Measurements from ENCODE around the gene AUTS2.
A peak's percentile ranks its signal among the peaks of the same experiment; 100 is the strongest.
"Not testable (repeated sequence)": the region's sequence is repeated elsewhere in the genome, so short reads cannot be mapped to it uniquely, and the experiment has no call there.

Gene AUTS2

GRCh38 chr7:70354409-70355169 is 756.3 kb downstream of the AUTS2 start:
- Mint-ChIP-seq H3K27me3 (no peaks in the 10 kb centered on the region), H3K27ac (ENCODE audit: low read depth) (peak overlapping the region; percentile 30), H3K4me3 (no peak overlapping the region), H3K4me1 (peaks cover 12% of the 10 kb centered on the region), H3K9me3 (no peaks in the 10 kb centered on the region), H3K36me3 (ENCODE audit: insufficient read depth) (peaks cover 4% of the 10 kb centered on the region)
- DNase-seq (ENCODE audit: low spot score in 2 of 2) (no peak), ATAC-seq (replicated peaks; ENCODE audit: extremely low read depth, poor library complexity, severe bottlenecking) (peak; percentile 64)

GRCh38 chr7:70355198-70356020 is 757.1 kb downstream of the AUTS2 start:
- ATAC-seq (replicated peaks; ENCODE audit: extremely low read depth, poor library complexity, severe bottlenecking) = no peak
- H3K9me3 Mint-ChIP-seq = no peaks in the 10 kb centered on the region

GRCh38 chr7:70356085-70356786 is 758.0 kb downstream of the AUTS2 start:
- no peaks in the 10 kb centered on the region for H3K9me3 Mint-ChIP-seq
- H3K4me3 Mint-ChIP-seq = no peak overlapping the region

More at GRCh38 chr7:70355198-70356020, 757.1 kb downstream of the AUTS2 start:
- peak overlapping the region; percentile 30 for H3K27ac Mint-ChIP-seq (ENCODE audit: low read depth)
- peaks cover 12% of the 10 kb centered on the region for H3K4me1 Mint-ChIP-seq
- no peaks in the 10 kb centered on the region for H3K27me3 Mint-ChIP-seq
- H3K36me3 Mint-ChIP-seq (ENCODE audit: insufficient read depth) = peaks cover 4% of the 10 kb centered on the region
- DNase-seq (ENCODE audit: low spot score in 2 of 2) = no peak
- H3K4me3 Mint-ChIP-seq = no peak overlapping the region

GRCh38 chr7:70356787-70357328 is 758.6 kb downstream of the AUTS2 start:
- no peaks in the 10 kb centered on the region for H3K27me3 Mint-ChIP-seq
- peaks cover 19% of the 10 kb centered on the region for H3K4me1 Mint-ChIP-seq
- no peaks in the 10 kb centered on the region for H3K9me3 Mint-ChIP-seq
- H3K27ac Mint-ChIP-seq (ENCODE audit: low read depth) = peak overlapping the region; percentile 6
- DNase-seq (ENCODE audit: low spot score in 2 of 2) = no peak
- H3K4me3 Mint-ChIP-seq = no peak overlapping the region
- ATAC-seq (replicated peaks; ENCODE audit: extremely low read depth, poor library complexity, severe bottlenecking) = no peak
- peaks cover 4% of the 10 kb centered on the region for H3K36me3 Mint-ChIP-seq (ENCODE audit: insufficient read depth)

More at GRCh38 chr7:70356085-70356786, 758.0 kb downstream of the AUTS2 start:
- ATAC-seq (replicated peaks; ENCODE audit: extremely low read depth, poor library complexity, severe bottlenecking) = no peak
- no peak overlapping the region for H3K27ac Mint-ChIP-seq (ENCODE audit: low read depth)
- H3K27me3 Mint-ChIP-seq = no peaks in the 10 kb centered on the region
- no peak for DNase-seq (ENCODE audit: low spot score in 2 of 2)
- H3K36me3 Mint-ChIP-seq (ENCODE audit: insufficient read depth) = peaks cover 4% of the 10 kb centered on the region
- H3K4me1 Mint-ChIP-seq = peaks cover 13% of the 10 kb centered on the region

- no peak overlapping the region for H3K4me3 Mint-ChIP-seq
- DNase-seq (ENCODE audit: low spot score in 2 of 2) (no peak), ATAC-seq (replicated peaks; ENCODE audit: extremely low read depth, poor library complexity, severe bottlenecking) (no peak)
- H3K27ac Mint-ChIP-seq (ENCODE audit: low read depth) = peak overlapping the region; percentile 65
- no peaks in the 10 kb centered on the region for H3K9me3 Mint-ChIP-seq
- H3K36me3 Mint-ChIP-seq (ENCODE audit: insufficient read depth) = no peaks in the 10 kb centered on the region
- H3K27me3 Mint-ChIP-seq = no peaks in the 10 kb centered on the region
- peaks cover 17% of the 10 kb centered on the region for H3K4me1 Mint-ChIP-seq
Observed at GRCh38 chr7:70360557-70360956, 762.3 kb downstream of the AUTS2 start.

- Mint-ChIP-seq H3K27me3 (no peaks in the 10 kb centered on the region), H3K36me3 (ENCODE audit: insufficient read depth) (no peaks in the 10 kb centered on the region), H3K27ac (ENCODE audit: low read depth) (no peak overlapping the region), H3K4me1 (peaks cover 16% of the 10 kb centered on the region), H3K9me3 (no peaks in the 10 kb centered on the region), H3K4me3 (no peak overlapping the region)
- ATAC-seq (replicated peaks; ENCODE audit: extremely low read depth, poor library complexity, severe bottlenecking) (no peak), DNase-seq (ENCODE audit: low spot score in 2 of 2) (no peak)
Observed at GRCh38 chr7:70361821-70362220, 763.5 kb downstream of the AUTS2 start.

- not testable (repeated sequence) for H3K36me3 Mint-ChIP-seq (ENCODE audit: insufficient read depth); H3K4me3 Mint-ChIP-seq; H3K9me3 Mint-ChIP-seq; ATAC-seq (replicated peaks; ENCODE audit: extremely low read depth, poor library complexity, severe bottlenecking); H3K27ac Mint-ChIP-seq (ENCODE audit: low read depth); DNase-seq (ENCODE audit: low spot score in 2 of 2); H3K27me3 Mint-ChIP-seq
- peaks cover 16% of the 10 kb centered on the region for H3K4me1 Mint-ChIP-seq
Observed at GRCh38 chr7:70364393-70364792, 766.1 kb downstream of the AUTS2 start.

GRCh38 chr7:70371652-70372051 is 773.4 kb downstream of the AUTS2 start:
- H3K27me3 Mint-ChIP-seq = no peaks in the 10 kb centered on the region
- no peak for ATAC-seq (replicated peaks; ENCODE audit: extremely low read depth, poor library complexity, severe bottlenecking)
- no peaks in the 10 kb centered on the region for H3K9me3 Mint-ChIP-seq

GRCh38 chr7:70372768-70373515 is 774.7 kb downstream of the AUTS2 start:
- H3K9me3 Mint-ChIP-seq = no peaks in the 10 kb centered on the region

More at GRCh38 chr7:70371652-70372051, 773.4 kb downstream of the AUTS2 start:
- no peaks in the 10 kb centered on the region for H3K4me1 Mint-ChIP-seq
- no peak overlapping the region for H3K4me3 Mint-ChIP-seq
- no peak overlapping the region for H3K27ac Mint-ChIP-seq (ENCODE audit: low read depth)
- H3K36me3 Mint-ChIP-seq (ENCODE audit: insufficient read depth) = no peaks in the 10 kb centered on the region
- DNase-seq (ENCODE audit: low spot score in 2 of 2) = no peak

GRCh38 chr7:70374772-70375533 is 776.7 kb downstream of the AUTS2 start:
- H3K4me3 Mint-ChIP-seq = no peak overlapping the region
- no peaks in the 10 kb centered on the region for H3K9me3 Mint-ChIP-seq
- H3K27me3 Mint-ChIP-seq = no peaks in the 10 kb centered on the region
- no peaks in the 10 kb centered on the region for H3K4me1 Mint-ChIP-seq
- H3K36me3 Mint-ChIP-seq (ENCODE audit: insufficient read depth) = peaks cover 3% of the 10 kb centered on the region
- ATAC-seq (replicated peaks; ENCODE audit: extremely low read depth, poor library complexity, severe bottlenecking) = no peak
- no peak for DNase-seq (ENCODE audit: low spot score in 2 of 2)
- no peak overlapping the region for H3K27ac Mint-ChIP-seq (ENCODE audit: low read depth)

More at GRCh38 chr7:70372768-70373515, 774.7 kb downstream of the AUTS2 start:
- Mint-ChIP-seq H3K27ac (ENCODE audit: low read depth) (no peak overlapping the region), H3K4me3 (no peak overlapping the region), H3K27me3 (no peaks in the 10 kb centered on the region), H3K36me3 (ENCODE audit: insufficient read depth) (no peaks in the 10 kb centered on the region), H3K4me1 (no peaks in the 10 kb centered on the region)
- ATAC-seq (replicated peaks; ENCODE audit: extremely low read depth, poor library complexity, severe bottlenecking) = no peak
- no peak for DNase-seq (ENCODE audit: low spot score in 2 of 2)

- H3K4me1 Mint-ChIP-seq = no peaks in the 10 kb centered on the region
- peaks cover 3% of the 10 kb centered on the region for H3K36me3 Mint-ChIP-seq (ENCODE audit: insufficient read depth)
- DNase-seq (ENCODE audit: low spot score in 2 of 2) = no peak
- H3K4me3 Mint-ChIP-seq = no peak overlapping the region
- H3K9me3 Mint-ChIP-seq = no peaks in the 10 kb centered on the region
- ATAC-seq (replicated peaks; ENCODE audit: extremely low read depth, poor library complexity, severe bottlenecking) = no peak
- H3K27me3 Mint-ChIP-seq = no peaks in the 10 kb centered on the region
- H3K27ac Mint-ChIP-seq (ENCODE audit: low read depth) = no peak overlapping the region
Observed at GRCh38 chr7:70376561-70377031, 778.3 kb downstream of the AUTS2 start.
